Renal pelvis (tissue), 4 donors: ENCODE data around the gene NR2E3. TPM values are rescaled to one million over a fixed set of nuclear protein-coding genes. Genes with fewer than 3 reads are reported as not detected.
"Not testable (repeated sequence)": the region's sequence is repeated elsewhere in the genome, so short reads cannot be mapped to it uniquely, and the experiment has no call there.

Experiments
- DNase-seq: peaks from one replicate; pipeline ENCODE4 v3.0.0-alpha.2; 2013
- polyA plus RNA-seq, 3 donors: library from polyadenylated mRNA; unstranded; fragments of 120-200 nt; gene quantifications; one replicate each; pipeline ENCODE4 v1.2.1, GENCODE V29; 2013; ENCODE audit not compliant: insufficient read length in 3 of 3

NR2E3 gene
- polyA plus RNA-seq, 3 donors: 0.54 to 1.1 (median 0.99) TPM

DNA sequence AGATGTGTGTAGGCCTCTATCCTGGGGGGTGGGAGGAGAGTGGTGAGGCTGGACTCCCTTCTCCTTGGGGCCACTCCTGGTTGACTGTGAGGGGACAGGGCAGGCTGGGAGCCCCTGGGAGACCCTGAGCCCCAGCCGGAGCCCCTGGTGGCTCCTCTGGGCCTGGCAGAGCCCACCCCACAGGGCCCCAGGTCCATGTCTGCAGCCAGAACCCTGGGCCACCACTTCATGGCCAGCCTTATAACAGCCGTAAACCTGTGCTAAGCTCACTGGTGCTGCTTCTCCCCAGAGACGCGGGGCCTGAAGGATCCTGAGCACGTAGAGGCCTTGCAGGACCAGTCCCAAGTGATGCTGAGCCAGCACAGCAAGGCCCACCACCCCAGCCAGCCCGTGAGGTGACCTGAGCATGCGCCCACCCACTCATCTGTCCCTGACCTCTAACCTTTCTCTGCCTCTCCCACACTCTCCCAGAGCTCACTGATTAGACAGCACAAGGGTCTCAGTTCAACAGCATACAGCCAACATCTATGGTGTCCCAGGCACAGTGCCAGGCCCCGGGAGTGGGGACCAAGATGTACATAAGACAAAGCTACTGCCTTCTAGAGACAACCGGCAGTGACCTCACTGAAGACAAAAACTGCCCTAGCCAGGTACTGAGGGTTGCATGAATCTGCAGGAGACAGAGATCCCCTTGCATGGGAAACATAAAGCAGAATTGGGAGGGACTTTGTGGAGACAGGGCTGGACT is 3.5 kb downstream of the NR2E3 start:
- no peak for DNase-seq

DNA sequence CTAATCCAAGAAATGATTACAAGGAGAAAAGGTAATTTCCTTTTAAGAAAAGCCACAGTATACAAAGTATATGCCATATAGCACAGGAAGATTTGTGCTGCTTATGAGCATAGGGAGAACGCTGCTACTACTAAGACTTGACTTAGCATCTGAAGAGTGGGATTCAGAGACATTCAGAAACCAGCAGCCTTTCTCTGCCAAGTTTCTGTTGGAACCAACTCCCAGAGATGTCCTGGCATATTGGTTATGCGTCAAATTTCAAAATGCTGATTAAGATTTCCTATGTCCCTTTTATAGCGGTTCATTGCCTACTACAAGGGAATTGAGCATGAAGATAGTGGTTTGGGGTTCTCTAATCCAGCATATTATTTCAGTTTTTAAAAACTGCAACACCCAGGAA is 4.9 kb downstream of the NR2E3 start:
- DNase-seq: no peak

DNA sequence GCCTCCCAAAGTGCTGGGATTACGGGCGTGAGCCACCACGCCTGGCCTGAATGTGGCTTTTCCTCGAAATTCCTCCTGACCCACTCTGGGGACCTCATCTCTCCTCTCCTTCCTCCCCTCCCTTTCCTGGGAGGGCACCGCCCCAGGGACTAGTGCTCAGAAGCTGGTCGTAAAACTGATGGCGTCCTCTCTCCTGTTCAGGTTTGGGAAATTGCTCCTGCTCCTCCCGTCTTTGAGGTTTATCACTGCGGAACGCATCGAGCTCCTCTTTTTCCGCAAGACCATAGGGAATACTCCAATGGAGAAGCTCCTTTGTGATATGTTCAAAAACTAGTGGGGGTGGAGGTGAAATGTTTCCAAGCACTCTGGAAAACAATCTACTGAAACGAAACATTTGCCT is 7.0 kb downstream of the NR2E3 start:
- no peak for DNase-seq

GRCh38 chr15:71820127-71820526 is 9.8 kb downstream of the NR2E3 start:
- no peak for DNase-seq

GRCh38 chr15:71821547-71822129 is 11.3 kb downstream of the NR2E3 start:
- no peak for DNase-seq

DNA sequence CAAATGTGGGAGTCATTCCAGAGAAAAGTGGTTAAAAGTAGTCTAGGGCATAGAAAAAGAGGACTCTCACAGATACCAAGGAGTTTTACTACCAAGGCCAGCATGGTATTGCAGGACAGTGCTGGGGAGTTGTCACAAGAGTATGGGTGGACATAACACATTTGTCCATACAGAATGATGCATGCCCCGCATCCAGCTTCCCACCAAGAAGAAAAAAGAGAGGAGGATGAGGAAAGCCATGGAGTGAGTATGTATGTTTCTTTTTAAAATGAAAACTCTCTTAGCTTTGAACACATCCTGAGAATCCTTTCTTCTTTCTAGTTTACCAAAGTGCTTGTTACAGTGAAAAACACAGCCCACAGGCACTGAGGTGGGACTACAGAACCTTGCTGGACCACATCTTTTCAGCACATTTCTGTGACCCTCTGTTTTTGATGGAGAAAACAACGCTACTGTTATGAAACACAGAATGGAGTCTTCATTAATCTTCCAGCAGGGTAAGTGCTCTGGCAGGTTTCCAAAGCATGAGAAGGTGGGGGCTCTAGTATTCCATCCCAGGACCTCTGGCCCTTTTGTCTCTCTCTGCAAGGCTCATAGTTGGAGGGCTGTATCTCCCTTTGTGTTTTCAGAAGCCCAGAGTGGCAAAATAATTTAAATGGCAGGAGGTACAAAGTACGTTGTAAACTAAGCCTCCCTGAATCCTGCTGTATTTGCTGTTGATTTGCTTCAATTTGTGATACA is 12.7 kb downstream of the NR2E3 start:
- no peak for DNase-seq

GRCh38 chr15:71823801-71824200 is 13.4 kb downstream of the NR2E3 start:
- DNase-seq: no peak

DNA sequence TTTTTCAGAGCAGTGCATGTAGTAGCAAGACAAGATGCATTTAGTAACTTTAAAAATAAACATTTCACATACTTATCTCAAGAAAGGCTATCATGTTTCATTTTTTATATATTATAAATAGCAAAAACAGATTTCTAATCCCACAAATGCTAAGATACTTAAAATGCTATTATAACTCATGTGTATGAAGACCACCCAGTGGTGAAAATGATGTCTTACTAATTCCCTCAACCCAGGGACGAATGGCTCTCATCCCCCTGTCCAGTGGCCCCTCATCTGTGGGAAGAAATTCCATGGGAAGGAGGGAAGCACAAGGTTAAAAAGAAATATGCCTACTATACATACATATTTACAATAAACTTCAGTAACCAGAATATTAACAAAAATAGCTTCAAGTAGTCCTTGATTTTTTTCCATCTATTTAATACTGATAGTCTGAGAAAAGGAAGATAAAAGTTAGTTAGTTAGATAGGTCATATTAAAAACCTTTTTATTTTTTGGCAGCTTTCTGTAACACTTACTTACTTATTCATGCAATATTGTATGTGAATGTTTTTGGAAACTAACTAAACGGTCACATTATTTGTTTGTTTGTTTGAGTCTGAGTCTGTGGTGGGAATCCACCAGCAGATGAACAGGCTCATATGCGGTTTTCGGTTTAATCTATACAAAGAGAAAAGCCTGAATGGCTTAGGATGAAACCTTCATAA is 14.8 kb downstream of the NR2E3 start:
- DNase-seq: no peak

GRCh38 chr15:71826196-71826595 is 15.8 kb downstream of the NR2E3 start:
- DNase-seq: no peak

- no peak for DNase-seq
Observed at GRCh38 chr15:71830981-71831380, 20.6 kb downstream of the NR2E3 start.

GRCh38 chr15:71841563-71841962 is 31.2 kb downstream of the NR2E3 start:
- no peak for DNase-seq

DNA sequence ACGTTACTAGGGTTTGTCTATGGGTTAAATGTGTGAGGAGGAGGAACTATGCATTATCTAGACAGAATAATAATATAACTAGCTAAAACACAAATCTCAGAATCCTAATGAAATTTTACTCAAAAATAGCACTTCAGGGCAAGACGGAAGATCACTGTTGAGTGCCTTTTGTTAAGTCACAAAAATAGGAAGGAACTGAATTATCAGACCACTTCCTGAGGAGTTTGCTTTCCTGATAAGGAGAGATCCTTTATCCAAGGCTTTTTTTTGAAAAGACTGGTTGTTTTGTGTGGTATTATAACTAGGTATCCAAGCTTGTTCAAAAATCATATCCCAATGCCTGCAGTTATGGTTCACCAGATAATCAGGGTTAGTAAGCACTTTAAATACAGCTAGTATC is 34.6 kb downstream of the NR2E3 start:
- no peak for DNase-seq

DNA sequence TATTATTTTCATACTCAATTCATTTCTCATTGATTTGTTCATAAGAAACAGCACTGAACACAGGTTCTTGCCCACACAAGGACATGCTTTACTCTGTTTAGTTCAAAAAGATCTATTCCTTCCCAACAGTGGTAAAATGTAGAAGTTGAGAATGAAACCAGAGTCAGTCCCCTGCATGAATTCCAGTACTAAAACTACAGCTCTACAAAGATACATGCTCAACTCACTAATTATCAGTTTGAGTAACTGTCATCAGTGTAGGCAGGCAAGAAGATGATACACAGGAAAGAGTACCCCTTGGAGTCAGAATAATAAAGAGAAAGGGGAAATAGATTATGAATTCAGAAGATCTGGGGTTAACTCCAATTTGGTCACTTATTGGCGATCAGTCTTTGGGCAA is 43.2 kb downstream of the NR2E3 start:
- DNase-seq: no peak

DNA sequence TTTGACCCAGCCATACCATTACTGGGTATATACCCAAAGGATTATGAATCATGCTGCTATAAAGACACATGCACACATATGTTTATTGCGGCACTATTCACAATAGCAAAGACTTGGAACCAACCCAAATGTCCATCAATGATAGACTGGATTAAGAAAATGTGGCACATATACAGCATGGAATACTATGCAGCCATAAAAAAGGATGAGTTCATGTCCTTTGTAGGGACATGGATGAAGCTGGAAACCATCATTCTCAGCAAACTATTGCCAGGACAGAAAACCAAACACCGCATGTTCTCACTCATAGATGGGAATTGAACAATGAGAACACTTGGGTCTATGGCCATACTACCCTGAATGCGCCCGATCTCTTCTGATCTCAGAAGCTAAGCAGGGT is 47.9 kb downstream of the NR2E3 start:
- not testable (repeated sequence) for DNase-seq
